Hepatocyte (in vitro differentiated cells): Measurements from ENCODE around the gene TOE1. TPM values are rescaled to one million over a fixed set of nuclear protein-coding genes. Genes with fewer than 3 reads are reported as not detected.

Source experiments
- DNase-seq: peaks from one replicate; pipeline ENCODE4 v3.0.0-alpha.2; 2016; ENCODE audit warnings: low spot score
- H2AFZ ChIP-seq: fragments of 200-600 bp; sonication (generic); 2 replicates; pipeline ENCODE4 v1.6.0; 2016; ENCODE audit warnings: antibody characterized with exemption, mild to moderate bottlenecking
- H3K27ac ChIP-seq: fragments of 200-600 bp; sonication (generic); 2 replicates; pipeline ENCODE4 v1.5.1; 2016; ENCODE audit warnings: mild to moderate bottlenecking
- H3K27me3 ChIP-seq: fragments of 200-600 bp; sonication (generic); 2 replicates; pipeline ENCODE4 v1.6.1; 2016
- H3K36me3 ChIP-seq: fragments of 200-600 bp; sonication (generic); replicated peaks from 2 replicates; pipeline ENCODE4 v1.5.1; 2016; ENCODE audit warnings: low read depth; ENCODE audit not compliant: insufficient read depth
- H3K4me1 ChIP-seq: fragments of 200-600 bp; sonication (generic); 2 replicates; pipeline ENCODE4 v1.5.1; 2016; ENCODE audit warnings: mild to moderate bottlenecking, moderate library complexity; ENCODE audit not compliant: insufficient read depth
- H3K4me2 ChIP-seq: fragments of 200-600 bp; sonication (generic); 2 replicates; pipeline ENCODE4 v1.6.0; 2016
- H3K4me3 ChIP-seq: fragments of 200-600 bp; sonication (generic); 2 replicates; pipeline ENCODE4 v1.5.1; 2016; ENCODE audit warnings: mild to moderate bottlenecking
- H3K79me2 ChIP-seq: fragments of 200-600 bp; sonication (generic); 2 replicates; pipeline ENCODE4 v1.6.0; 2017; ENCODE audit warnings: mild to moderate bottlenecking
- H3K9me2 ChIP-seq: fragments of 200-600 bp; sonication (generic); replicated peaks from 2 replicates; pipeline ENCODE4 v1.6.0; 2017; ENCODE audit warnings: mild to moderate bottlenecking; ENCODE audit not compliant: insufficient read depth
- H3K9me3 ChIP-seq: fragments of 200-600 bp; sonication (generic); 2 replicates; pipeline ENCODE4 v1.5.1; 2016; ENCODE audit warnings: low read depth, mild to moderate bottlenecking
- H4K20me1 ChIP-seq: fragments of 200-600 bp; sonication (generic); 2 replicates; pipeline ENCODE4 v1.6.0; 2016; ENCODE audit warnings: mild to moderate bottlenecking; ENCODE audit not compliant: insufficient read depth, poor library complexity, severe bottlenecking
- EZH2 ChIP-seq: fragments of 200-600 bp; sonication (generic); IDR thresholded peaks from 2 replicates; pipeline ENCODE4 v1.6.1; 2016; ENCODE audit warnings: antibody characterized with exemption, mild to moderate bottlenecking, borderline replicate concordance
- EZH2phosphoT487 ChIP-seq: fragments of 200-600 bp; sonication (generic); IDR thresholded peaks from one replicate; pipeline ENCODE4 v1.6.1; 2018; ENCODE audit warnings: antibody characterized with exemption, mild to moderate bottlenecking, low read depth, moderate library complexity; ENCODE audit not compliant: unreplicated experiment, severe bottlenecking
- WGBS: methylation state at CpG from one replicate; pipeline ENCODE4 v1.1.6; 2016; ENCODE audit warnings: low lambda C conversion rate; ENCODE audit errors: missing lambda C conversion rate; 5-methylcytosine and 5-hydroxymethylcytosine counted together
- polyA plus RNA-seq: library from polyadenylated mRNA; unstranded; fragments of >200 nt; fragmentation: Nextera tagmentation; extraction: Ambion mirVana; gene quantifications from 2 replicates; pipeline ENCODE4 v1.2.1, GENCODE V29; 2016
- total RNA-seq: library from RNA; depleted of rRNA; stranded (reverse); fragments of >200 nt; gene quantifications from 2 replicates; pipeline ENCODE4 v1.2.3, GENCODE V29; 2014
- TF ChIP-seq, protein P1 (sequence below): fragments of 200-600 bp; sonication (generic); IDR thresholded peaks from 2 replicates; pipeline ENCODE4 v1.5.1; 2016; ENCODE audit warnings: antibody characterized with exemption, mild to moderate bottlenecking; ENCODE audit not compliant: poor library complexity

Gene TOE1
- total and polyA plus RNA-seq, 2 experiments from 2014 or later: 10.6 to 12.2 TPM

DNA sequence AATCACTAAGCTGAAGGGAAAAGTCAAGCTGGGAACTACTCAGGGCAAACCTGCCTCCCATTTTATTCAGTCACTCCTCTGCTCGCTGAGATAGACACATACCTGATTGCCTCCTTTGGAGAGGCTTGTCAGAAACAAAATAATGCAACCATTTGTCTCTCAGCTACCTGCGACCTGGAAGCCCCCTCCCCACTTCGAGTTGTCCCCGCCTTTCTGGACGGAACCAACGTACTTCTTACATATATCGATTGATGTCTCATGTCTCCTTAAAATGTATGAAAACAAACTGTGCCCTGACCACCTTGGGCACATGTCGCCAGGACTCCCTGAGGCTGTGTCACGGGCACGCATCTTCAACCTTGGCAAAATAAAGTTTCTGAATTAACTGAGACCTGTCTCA, 34.7 kb upstream of the TOE1 start:
- Histone ChIP-seq H3K27ac (no peak overlapping the region), H3K27me3 (no peaks in the 10 kb centered on the region), H3K9me3 (no peaks in the 10 kb centered on the region), H3K4me2 (no peak overlapping the region), H3K9me2 (no peaks in the 10 kb centered on the region), H3K79me2 (no peaks in the 10 kb centered on the region), H3K36me3 (no peaks in the 10 kb centered on the region), H3K4me3 (no peak overlapping the region), H2AFZ (no peak overlapping the region), H4K20me1 (no peaks in the 10 kb centered on the region), H3K4me1 (peaks cover 13% of the 10 kb centered on the region)
- no peak for DNase-seq
- TF ChIP-seq EZH2phosphoT487 (no peak), EZH2 (no peak)
- TF ChIP-seq, protein P1, sequence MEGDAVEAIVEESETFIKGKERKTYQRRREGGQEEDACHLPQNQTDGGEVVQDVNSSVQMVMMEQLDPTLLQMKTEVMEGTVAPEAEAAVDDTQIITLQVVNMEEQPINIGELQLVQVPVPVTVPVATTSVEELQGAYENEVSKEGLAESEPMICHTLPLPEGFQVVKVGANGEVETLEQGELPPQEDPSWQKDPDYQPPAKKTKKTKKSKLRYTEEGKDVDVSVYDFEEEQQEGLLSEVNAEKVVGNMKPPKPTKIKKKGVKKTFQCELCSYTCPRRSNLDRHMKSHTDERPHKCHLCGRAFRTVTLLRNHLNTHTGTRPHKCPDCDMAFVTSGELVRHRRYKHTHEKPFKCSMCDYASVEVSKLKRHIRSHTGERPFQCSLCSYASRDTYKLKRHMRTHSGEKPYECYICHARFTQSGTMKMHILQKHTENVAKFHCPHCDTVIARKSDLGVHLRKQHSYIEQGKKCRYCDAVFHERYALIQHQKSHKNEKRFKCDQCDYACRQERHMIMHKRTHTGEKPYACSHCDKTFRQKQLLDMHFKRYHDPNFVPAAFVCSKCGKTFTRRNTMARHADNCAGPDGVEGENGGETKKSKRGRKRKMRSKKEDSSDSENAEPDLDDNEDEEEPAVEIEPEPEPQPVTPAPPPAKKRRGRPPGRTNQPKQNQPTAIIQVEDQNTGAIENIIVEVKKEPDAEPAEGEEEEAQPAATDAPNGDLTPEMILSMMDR: no peak
- WGBS: 91% methylated on average over 10 of the region's 10 CpGs

DNA sequence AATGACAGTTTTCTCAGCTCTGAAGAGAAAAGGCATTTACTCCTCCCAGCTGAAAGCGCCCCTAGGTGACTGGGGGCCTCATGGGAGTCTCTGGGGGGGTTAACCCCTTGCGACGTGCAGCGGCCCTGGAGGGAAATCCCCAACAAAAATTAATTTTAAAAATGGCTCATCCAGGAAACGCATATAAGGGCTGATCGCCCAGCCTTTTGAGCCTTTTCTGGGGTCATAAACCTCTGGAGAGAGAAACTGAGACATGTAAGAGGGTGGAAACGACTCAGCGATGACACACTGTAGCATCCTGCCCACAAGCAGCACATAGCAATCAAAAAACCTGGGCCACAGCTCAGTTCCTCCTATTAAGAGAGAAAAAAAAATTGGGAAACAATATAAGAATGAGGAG, 33.7 kb upstream of the TOE1 start:
- Histone ChIP-seq H2AFZ (no peak overlapping the region), H4K20me1 (no peaks in the 10 kb centered on the region), H3K4me2 (no peak overlapping the region), H3K9me2 (no peaks in the 10 kb centered on the region), H3K27ac (no peak overlapping the region), H3K9me3 (no peaks in the 10 kb centered on the region), H3K36me3 (no peaks in the 10 kb centered on the region), H3K4me3 (no peak overlapping the region), H3K4me1 (peaks cover 13% of the 10 kb centered on the region), H3K79me2 (no peaks in the 10 kb centered on the region), H3K27me3 (no peaks in the 10 kb centered on the region)
- WGBS: 62% methylated on average over 8 of the region's 8 CpGs
- TF ChIP-seq, protein P1: no peak
- TF ChIP-seq EZH2 (no peak), EZH2phosphoT487 (no peak)
- no peak for DNase-seq

DNA sequence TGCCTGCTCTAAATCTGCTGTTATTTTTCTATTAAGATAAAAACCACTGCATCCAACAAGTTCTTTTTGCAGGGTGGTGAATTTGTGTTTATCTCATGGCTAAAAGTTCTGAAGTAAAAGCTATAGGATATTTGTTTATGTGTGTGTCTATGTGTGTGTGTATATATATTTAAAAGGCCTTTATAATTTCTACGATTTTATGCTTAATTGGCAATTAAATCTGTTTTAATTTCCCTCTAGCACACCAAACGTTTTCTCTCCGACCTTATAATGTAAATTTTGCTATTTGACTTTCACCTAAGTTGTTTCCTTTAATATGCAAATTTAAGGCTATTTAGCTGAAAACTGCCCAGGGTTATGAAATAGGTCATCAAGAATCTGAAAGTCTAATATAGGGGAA, 33.1 kb upstream of the TOE1 start:
- H3K27me3 ChIP-seq: no peaks in the 10 kb centered on the region
- H3K4me3 ChIP-seq: no peak overlapping the region
- H2AFZ ChIP-seq: no peak overlapping the region
- 69% methylated on average over 3 of the region's 3 CpGs for WGBS
- H3K79me2 ChIP-seq: no peaks in the 10 kb centered on the region
- H4K20me1 ChIP-seq: no peaks in the 10 kb centered on the region
- H3K36me3 ChIP-seq: no peaks in the 10 kb centered on the region
- no peak for DNase-seq
- no peak overlapping the region for H3K27ac ChIP-seq
- H3K9me2 ChIP-seq: no peaks in the 10 kb centered on the region
- no peak for TF ChIP-seq EZH2phosphoT487
- TF ChIP-seq EZH2: no peak
- TF ChIP-seq, protein P1: no peak
- no peaks in the 10 kb centered on the region for H3K9me3 ChIP-seq
- no peak overlapping the region for H3K4me2 ChIP-seq
- peaks cover 13% of the 10 kb centered on the region for H3K4me1 ChIP-seq

DNA sequence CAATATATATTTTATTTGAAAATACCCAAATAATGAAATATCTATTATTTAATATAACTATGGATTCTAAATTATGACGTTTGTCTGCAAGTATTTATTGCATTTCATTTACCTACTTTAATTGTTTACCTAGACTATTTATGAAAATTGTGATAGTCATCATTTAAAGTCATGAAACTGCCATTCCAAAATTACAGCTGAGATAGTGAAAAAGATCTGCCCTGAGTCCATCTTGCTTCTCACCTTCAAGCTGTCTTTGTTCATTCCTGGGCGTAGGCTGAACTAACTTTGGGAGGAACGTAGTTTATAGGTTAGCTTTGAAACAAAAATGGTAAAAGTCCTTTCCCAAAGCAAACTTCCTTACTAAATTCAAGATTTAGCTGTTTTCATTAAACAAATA, 25.7 kb upstream of the TOE1 start:
- H3K36me3 ChIP-seq: no peaks in the 10 kb centered on the region
- H3K27ac ChIP-seq: no peak overlapping the region
- DNase-seq: no peak
- no peak overlapping the region for H2AFZ ChIP-seq
- no peaks in the 10 kb centered on the region for H3K27me3 ChIP-seq
- TF ChIP-seq EZH2 (no peak), EZH2phosphoT487 (no peak)
- TF ChIP-seq, protein P1: no peak
- no peak overlapping the region for H3K4me2 ChIP-seq
- no peaks in the 10 kb centered on the region for H3K79me2 ChIP-seq
- no peaks in the 10 kb centered on the region for H3K9me2 ChIP-seq
- 78% methylated on average over 3 of the region's 3 CpGs for WGBS
- no peak overlapping the region for H3K4me3 ChIP-seq
- H3K4me1 ChIP-seq: no peaks in the 10 kb centered on the region
- H4K20me1 ChIP-seq: no peaks in the 10 kb centered on the region
- H3K9me3 ChIP-seq: no peaks in the 10 kb centered on the region
